ENCODE data around the gene NTM.

- TF ChIP-seq CTCF (IDR thresholded peaks at IDR 0.05 in 8 of 11, conservative IDR thresholded peaks at IDR 0.05 in 3 of 11) (no peak), POLR2AphosphoS5 (IDR thresholded peaks at IDR 0.05) (no peak)
These were observed 274.8 kb downstream of the NTM start for GRCh38 chr11:131645237-131645636.

Measured in spleen (tissue), 7 donors.